Activated naive CD8-positive, alpha-beta T cell treated with anti-CD3 and anti-CD28 coated beads, Interleukin-2, amount 50 U/mL, for 24 hours (primary cell): ENCODE results near the gene BCOR.

Experiments
- ATAC-seq: fragments of 150-1000 bp; cut with Tn5 transposase; one replicate; pipeline ENCODE4 v1.10.0; 2021
- DNase-seq: peaks from one replicate; pipeline ENCODE4 v3.0.0; 2021
- H3K27ac Mint-ChIP-seq: one replicate; pipeline ENCODE4 v1.8.0; 2021; ENCODE audit warnings: mild to moderate bottlenecking, mixed read lengths
- H3K27me3 Mint-ChIP-seq: one replicate; pipeline ENCODE4 v1.8.0; 2021; ENCODE audit warnings: mixed read lengths
- H3K36me3 Mint-ChIP-seq: one replicate; pipeline ENCODE4 v1.8.0; 2021; ENCODE audit warnings: low read depth, mixed read lengths
- H3K4me1 Mint-ChIP-seq: one replicate; pipeline ENCODE4 v1.8.0; 2021; ENCODE audit warnings: mixed read lengths
- H3K4me3 Mint-ChIP-seq: one replicate; pipeline ENCODE4 v1.8.0; 2021; ENCODE audit warnings: mild to moderate bottlenecking, moderate library complexity, mixed read lengths
- H3K9me3 Mint-ChIP-seq: one replicate; pipeline ENCODE4 v1.8.0; 2021; ENCODE audit warnings: mixed read lengths

BCOR gene

GRCh38 chrX:40127052-40127451 lies 29.3 kb upstream of the BCOR start:
- Mint-ChIP-seq H3K27ac (no peak overlapping the region), H3K9me3 (no peaks in the 10 kb centered on the region), H3K4me1 (peaks cover 4% of the 10 kb centered on the region), H3K36me3 (peaks cover 3% of the 10 kb centered on the region), H3K27me3 (no peaks in the 10 kb centered on the region), H3K4me3 (no peak overlapping the region)
- DNase-seq (no peak), ATAC-seq (no peak)

GRCh38 chrX:40122487-40122886 lies 24.7 kb upstream of the BCOR start:
- Mint-ChIP-seq H3K4me1 (peaks cover 4% of the 10 kb centered on the region), H3K4me3 (no peak overlapping the region), H3K9me3 (no peaks in the 10 kb centered on the region), H3K36me3 (peaks cover 3% of the 10 kb centered on the region), H3K27me3 (no peaks in the 10 kb centered on the region), H3K27ac (no peak overlapping the region)
- no peak for ATAC-seq
- no peak for DNase-seq

- no peaks in the 10 kb centered on the region for H3K27me3 Mint-ChIP-seq
- H3K27ac Mint-ChIP-seq, result no peak overlapping the region
- ATAC-seq (no peak), DNase-seq (no peak)
- H3K36me3 Mint-ChIP-seq, result peaks cover 3% of the 10 kb centered on the region
- no peaks in the 10 kb centered on the region for H3K4me1 Mint-ChIP-seq
- no peak overlapping the region for H3K4me3 Mint-ChIP-seq
- no peaks in the 10 kb centered on the region for H3K9me3 Mint-ChIP-seq
These were observed 23.9 kb upstream of the BCOR start for GRCh38 chrX:40121618-40122017.

GRCh38 chrX:40120838-40121580 lies 23.3 kb upstream of the BCOR start:
- ATAC-seq (no peak), DNase-seq (no peak)
- Mint-ChIP-seq H3K4me1 (no peaks in the 10 kb centered on the region), H3K36me3 (peaks cover 3% of the 10 kb centered on the region), H3K9me3 (no peaks in the 10 kb centered on the region), H3K27me3 (no peaks in the 10 kb centered on the region), H3K4me3 (no peak overlapping the region), H3K27ac (no peak overlapping the region)

- ATAC-seq (no peak), DNase-seq (no peak)
- Mint-ChIP-seq H3K4me1 (no peaks in the 10 kb centered on the region), H3K27me3 (no peaks in the 10 kb centered on the region), H3K36me3 (no peaks in the 10 kb centered on the region), H3K4me3 (no peak overlapping the region), H3K9me3 (no peaks in the 10 kb centered on the region), H3K27ac (no peak overlapping the region)
These were observed 20.0 kb upstream of the BCOR start for GRCh38 chrX:40117715-40118285.

- Mint-ChIP-seq H3K36me3 (no peaks in the 10 kb centered on the region), H3K27me3 (no peaks in the 10 kb centered on the region), H3K4me1 (no peaks in the 10 kb centered on the region), H3K9me3 (no peaks in the 10 kb centered on the region), H3K27ac (no peak overlapping the region), H3K4me3 (no peak overlapping the region)
- DNase-seq, result no peak
- ATAC-seq, result no peak
These were observed 19.2 kb upstream of the BCOR start for GRCh38 chrX:40116925-40117324.

- no peaks in the 10 kb centered on the region for H3K36me3 Mint-ChIP-seq
- no peak overlapping the region for H3K27ac Mint-ChIP-seq
- ATAC-seq (no peak), DNase-seq (no peak)
- H3K9me3 Mint-ChIP-seq, result no peaks in the 10 kb centered on the region
- H3K4me1 Mint-ChIP-seq, result peaks cover 2% of the 10 kb centered on the region
- peaks cover 8% of the 10 kb centered on the region for H3K27me3 Mint-ChIP-seq
- H3K4me3 Mint-ChIP-seq, result no peak overlapping the region
These were observed 15.2 kb upstream of the BCOR start for GRCh38 chrX:40112996-40113395.

- Mint-ChIP-seq H3K4me1 (peaks cover 7% of the 10 kb centered on the region), H3K36me3 (no peaks in the 10 kb centered on the region), H3K4me3 (no peak overlapping the region), H3K9me3 (no peaks in the 10 kb centered on the region), H3K27ac (no peak overlapping the region), H3K27me3 (peaks cover 8% of the 10 kb centered on the region)
- no peak for DNase-seq
- no peak for ATAC-seq
These were observed 14.1 kb upstream of the BCOR start for GRCh38 chrX:40111868-40112267.

- no peak overlapping the region for H3K27ac Mint-ChIP-seq
- H3K4me3 Mint-ChIP-seq, result peak overlapping the region; percentile 46
- no peaks in the 10 kb centered on the region for H3K9me3 Mint-ChIP-seq
- DNase-seq (peak; percentile 35), ATAC-seq (no peak)
- no peaks in the 10 kb centered on the region for H3K36me3 Mint-ChIP-seq
- peaks cover 8% of the 10 kb centered on the region for H3K27me3 Mint-ChIP-seq
- peaks cover 9% of the 10 kb centered on the region for H3K4me1 Mint-ChIP-seq
These were observed 11.7 kb upstream of the BCOR start for GRCh38 chrX:40109288-40110008.

GRCh38 chrX:40108959-40109287 lies 11.2 kb upstream of the BCOR start:
- H3K36me3 Mint-ChIP-seq, result no peaks in the 10 kb centered on the region
- H3K27ac Mint-ChIP-seq, result no peak overlapping the region
- ATAC-seq (peak; percentile 47), DNase-seq (peak; percentile 68)
- H3K4me1 Mint-ChIP-seq, result peaks cover 11% of the 10 kb centered on the region
- H3K4me3 Mint-ChIP-seq, result peak overlapping the region; percentile 26
- H3K27me3 Mint-ChIP-seq, result peaks cover 8% of the 10 kb centered on the region
- H3K9me3 Mint-ChIP-seq, result no peaks in the 10 kb centered on the region

- peaks cover 11% of the 10 kb centered on the region for H3K4me1 Mint-ChIP-seq
- no peak overlapping the region for H3K27ac Mint-ChIP-seq
- H3K27me3 Mint-ChIP-seq, result peaks cover 8% of the 10 kb centered on the region
- peak overlapping the region; percentile 40 for H3K4me3 Mint-ChIP-seq
- ATAC-seq (no peak), DNase-seq (no peak)
- H3K36me3 Mint-ChIP-seq, result no peaks in the 10 kb centered on the region
- no peaks in the 10 kb centered on the region for H3K9me3 Mint-ChIP-seq
These were observed 10.6 kb upstream of the BCOR start for GRCh38 chrX:40108162-40108958.

GRCh38 chrX:40107291-40108161 lies 9.8 kb upstream of the BCOR start:
- Mint-ChIP-seq H3K4me3 (peak overlapping the region; percentile 40), H3K27me3 (peaks cover 8% of the 10 kb centered on the region), H3K9me3 (no peaks in the 10 kb centered on the region), H3K4me1 (peaks cover 11% of the 10 kb centered on the region), H3K36me3 (no peaks in the 10 kb centered on the region), H3K27ac (no peak overlapping the region)
- ATAC-seq, result no peak
- peak; percentile 37 for DNase-seq

- ATAC-seq, result no peak
- Mint-ChIP-seq H3K27me3 (peaks cover 8% of the 10 kb centered on the region), H3K36me3 (no peaks in the 10 kb centered on the region), H3K4me1 (peaks cover 12% of the 10 kb centered on the region), H3K9me3 (no peaks in the 10 kb centered on the region), H3K27ac (peak overlapping the region; percentile 80), H3K4me3 (peak overlapping the region; percentile 70)
- no peak for DNase-seq
These were observed 9.0 kb upstream of the BCOR start for GRCh38 chrX:40106676-40107290.
